HG02981 (cell line): Measurements from ENCODE around the gene SULT1E1.

ENCODE experiments used
- ATAC-seq: cut with Tn5 transposase; IDR thresholded peaks from one replicate; pipeline ENCODE4 v1.9.1; 2021; ENCODE audit warnings: mild to moderate bottlenecking, moderate library complexity; ENCODE audit not compliant: unreplicated experiment

Gene SULT1E1

DNA sequence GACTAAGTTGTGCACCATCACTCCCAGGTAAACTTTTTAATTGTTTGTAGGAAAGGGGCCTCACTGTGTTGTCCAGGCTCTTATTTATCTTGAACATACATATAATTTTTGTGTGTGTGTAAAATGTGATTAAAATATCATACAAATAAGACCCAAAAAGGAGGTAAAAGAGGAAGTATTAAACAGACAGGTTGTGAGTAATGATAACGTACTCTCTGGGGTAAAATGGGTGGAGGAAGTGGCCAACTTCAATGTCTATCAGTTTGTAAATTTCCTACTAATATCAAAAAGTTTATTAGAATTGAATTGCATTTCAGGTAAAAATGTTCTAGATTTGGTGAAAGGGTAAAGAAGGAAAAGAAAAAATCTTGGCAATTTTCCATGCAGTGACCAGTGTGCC is 48.8 kb downstream of the SULT1E1 start:
- ATAC-seq, result no peak

- no peak for ATAC-seq
These were observed 59.3 kb downstream of the SULT1E1 start for GRCh38 chr4:69800599-69800998.

- no peak for ATAC-seq
These were observed 60.6 kb downstream of the SULT1E1 start for GRCh38 chr4:69799337-69799736.

GRCh38 chr4:69793732-69794131 is 66.2 kb downstream of the SULT1E1 start:
- ATAC-seq, result no peak
